LNCaP clone FGC (cell line): ENCODE results near the gene CYFIP1.

Experiments used
- DNase-seq: peaks from one replicate; pipeline ENCODE4 v3.0.0-alpha.2; 2011; ENCODE audit warnings: low read depth
- H3K4me3 ChIP-seq: 2 replicates; pipeline ENCODE4 v1.5.1; 2011; ENCODE audit warnings: mild to moderate bottlenecking, low read depth, low read length, control low read depth
- TF ChIP-seq, protein P1 (sequence below): IDR thresholded peaks from 2 replicates; pipeline ENCODE4 v1.5.1; 2012; ENCODE audit warnings: mild to moderate bottlenecking; ENCODE audit not compliant: control insufficient read depth, insufficient read depth; ENCODE audit errors: extremely low read depth

The CYFIP1 gene

DNA sequence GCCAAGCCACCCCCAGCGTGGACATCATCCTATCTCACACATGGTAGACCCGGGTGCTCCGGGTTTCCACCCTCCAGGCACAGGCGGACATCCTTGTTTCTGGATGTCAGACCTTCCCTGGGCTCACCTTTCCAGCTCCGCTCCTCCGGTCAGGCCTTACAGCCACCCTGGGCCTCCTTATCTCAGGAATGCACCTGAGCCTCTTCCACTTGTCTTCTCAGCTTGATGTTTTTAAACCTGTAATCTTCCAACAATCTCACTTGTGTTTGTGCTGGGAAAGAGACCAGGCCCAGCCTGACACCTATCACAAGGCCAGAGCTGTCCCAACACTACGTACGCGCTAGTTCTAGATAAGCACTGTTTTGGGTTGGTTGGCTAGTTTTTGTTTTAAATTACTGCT, 87.8 kb downstream of the CYFIP1 start:
- TF ChIP-seq, protein P1, sequence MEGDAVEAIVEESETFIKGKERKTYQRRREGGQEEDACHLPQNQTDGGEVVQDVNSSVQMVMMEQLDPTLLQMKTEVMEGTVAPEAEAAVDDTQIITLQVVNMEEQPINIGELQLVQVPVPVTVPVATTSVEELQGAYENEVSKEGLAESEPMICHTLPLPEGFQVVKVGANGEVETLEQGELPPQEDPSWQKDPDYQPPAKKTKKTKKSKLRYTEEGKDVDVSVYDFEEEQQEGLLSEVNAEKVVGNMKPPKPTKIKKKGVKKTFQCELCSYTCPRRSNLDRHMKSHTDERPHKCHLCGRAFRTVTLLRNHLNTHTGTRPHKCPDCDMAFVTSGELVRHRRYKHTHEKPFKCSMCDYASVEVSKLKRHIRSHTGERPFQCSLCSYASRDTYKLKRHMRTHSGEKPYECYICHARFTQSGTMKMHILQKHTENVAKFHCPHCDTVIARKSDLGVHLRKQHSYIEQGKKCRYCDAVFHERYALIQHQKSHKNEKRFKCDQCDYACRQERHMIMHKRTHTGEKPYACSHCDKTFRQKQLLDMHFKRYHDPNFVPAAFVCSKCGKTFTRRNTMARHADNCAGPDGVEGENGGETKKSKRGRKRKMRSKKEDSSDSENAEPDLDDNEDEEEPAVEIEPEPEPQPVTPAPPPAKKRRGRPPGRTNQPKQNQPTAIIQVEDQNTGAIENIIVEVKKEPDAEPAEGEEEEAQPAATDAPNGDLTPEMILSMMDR = no peak
- DNase-seq = no peak
- no peak overlapping the region for H3K4me3 ChIP-seq

DNA sequence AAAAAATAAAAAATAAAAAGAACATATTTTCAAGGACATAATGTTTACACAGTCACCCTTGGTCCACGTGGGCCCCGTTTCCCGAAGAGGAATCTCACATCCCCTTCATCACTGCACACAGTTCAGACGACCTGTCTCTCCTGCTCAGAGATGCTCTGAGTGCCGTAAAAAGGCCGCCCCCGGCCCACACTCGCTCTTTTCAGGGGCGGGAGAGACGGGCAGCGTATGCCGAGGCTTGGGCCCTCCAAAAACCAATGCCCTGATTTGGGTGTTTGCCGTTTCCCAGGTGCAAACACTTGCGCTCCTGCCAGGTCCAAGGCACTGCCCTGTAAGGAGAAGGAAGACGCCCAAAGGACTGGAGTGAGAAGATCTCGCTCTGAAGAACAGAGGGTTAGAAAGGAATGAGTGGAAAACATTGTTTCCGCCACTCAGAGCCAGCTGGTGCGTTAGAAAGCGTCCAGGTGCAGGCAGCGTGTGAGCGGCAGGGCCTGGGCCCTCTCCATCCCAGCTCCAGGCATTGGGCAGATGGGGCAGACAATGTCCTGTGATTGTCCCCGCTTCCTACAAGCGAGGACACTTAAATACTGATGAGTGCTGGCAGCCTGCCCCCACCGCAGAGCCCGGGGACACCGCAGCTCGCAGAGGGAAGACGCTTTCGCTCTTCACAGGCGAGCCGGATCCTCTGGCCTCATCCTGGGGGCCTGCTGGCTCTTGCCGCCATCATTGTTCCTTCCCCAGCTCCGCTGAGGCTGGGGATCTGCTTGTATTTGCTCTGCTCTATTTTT, 88.5 kb downstream of the CYFIP1 start:
- no peak for DNase-seq
- TF ChIP-seq, protein P1 = no peak
- H3K4me3 ChIP-seq = no peak overlapping the region

DNA sequence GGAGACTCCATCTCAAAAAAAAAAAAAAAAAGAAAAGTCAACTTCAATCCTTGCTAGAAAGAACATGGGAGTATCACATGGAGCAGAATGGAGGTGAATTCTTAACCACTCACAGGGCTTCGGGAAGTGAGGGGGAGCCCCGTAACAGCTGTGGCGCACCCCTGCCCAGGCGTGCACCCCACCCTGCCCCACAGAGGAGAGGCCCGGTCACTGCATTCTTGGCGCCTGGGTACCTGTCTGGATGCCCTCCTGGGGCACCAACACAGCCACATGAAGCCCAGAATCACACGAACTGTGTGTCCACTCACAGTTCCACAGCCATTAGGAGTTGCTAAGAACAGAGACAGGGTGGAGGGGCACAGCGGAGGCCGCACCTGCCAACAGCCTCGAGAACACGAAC, 89.9 kb downstream of the CYFIP1 start:
- H3K4me3 ChIP-seq = no peak overlapping the region
- no peak for DNase-seq
- TF ChIP-seq, protein P1 = no peak

DNA sequence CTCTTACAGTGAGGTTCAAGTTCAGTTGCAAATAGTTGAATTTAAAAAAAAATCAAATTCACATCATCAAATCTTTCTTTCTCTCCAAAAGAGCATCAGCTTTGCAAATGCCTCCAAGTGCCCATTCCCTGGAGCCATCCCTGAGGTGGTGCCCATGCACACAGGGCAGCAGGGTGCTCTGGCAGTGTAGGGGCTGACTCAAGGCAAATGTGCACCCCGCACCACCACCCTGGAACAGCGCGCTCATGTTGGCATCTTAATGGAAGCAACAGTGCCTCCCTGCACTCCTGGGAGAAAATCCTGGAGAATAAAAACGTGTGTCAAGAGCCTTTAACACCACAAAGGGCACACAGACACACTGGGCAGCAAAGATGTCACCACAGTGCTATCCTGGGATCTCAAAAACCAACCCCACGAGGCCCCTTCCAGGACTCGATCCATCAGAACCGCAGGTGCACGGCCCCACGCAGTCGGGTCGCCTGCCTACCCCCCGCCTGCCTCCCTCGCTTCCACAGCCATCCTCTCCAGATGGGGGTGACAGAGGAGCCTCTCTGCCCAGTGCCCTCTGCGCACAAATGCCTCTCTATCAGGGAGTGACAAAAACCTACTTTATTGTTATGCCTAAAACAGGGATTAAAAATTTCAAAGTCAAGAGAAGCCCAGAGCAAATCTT, 90.9 kb downstream of the CYFIP1 start:
- TF ChIP-seq, protein P1 = no peak
- no peak for DNase-seq
- H3K4me3 ChIP-seq = no peak overlapping the region

DNA sequence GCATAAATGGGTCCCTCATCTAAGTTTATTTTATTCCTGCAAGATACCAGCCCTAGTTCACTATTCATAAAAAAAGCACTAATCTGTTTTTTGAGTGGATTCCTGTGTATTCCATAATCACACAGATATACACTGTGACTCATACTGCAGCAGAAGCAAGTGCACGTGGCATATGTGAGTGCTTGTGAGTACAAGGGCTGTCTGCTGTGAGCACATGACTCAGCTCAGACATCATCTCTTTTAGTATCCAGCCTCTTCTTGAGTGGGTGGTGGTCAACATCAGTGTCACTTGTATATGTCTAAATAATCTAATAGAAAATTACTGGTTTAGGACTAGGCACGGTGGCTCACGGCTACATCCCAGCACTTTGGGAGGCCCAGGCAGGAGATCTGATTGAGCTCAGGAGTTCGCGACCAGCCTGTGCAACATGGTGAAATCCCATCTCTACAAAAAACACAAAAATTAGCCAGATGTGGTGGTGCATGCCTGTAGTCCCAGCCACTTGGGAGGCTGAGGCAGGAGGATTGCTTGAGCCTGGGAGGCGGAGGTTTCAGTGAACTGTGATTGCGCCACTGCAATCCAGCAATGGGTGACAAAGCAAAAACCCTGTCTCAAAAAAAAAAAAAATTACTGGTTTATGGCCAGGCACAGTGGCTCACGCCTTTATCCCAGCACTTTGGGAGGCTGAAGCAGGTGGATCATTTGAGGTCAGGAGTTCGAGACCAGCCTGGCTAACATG, 91.9 kb downstream of the CYFIP1 start:
- DNase-seq = no peak
- no peak overlapping the region for H3K4me3 ChIP-seq
- TF ChIP-seq, protein P1 = no peak

DNA sequence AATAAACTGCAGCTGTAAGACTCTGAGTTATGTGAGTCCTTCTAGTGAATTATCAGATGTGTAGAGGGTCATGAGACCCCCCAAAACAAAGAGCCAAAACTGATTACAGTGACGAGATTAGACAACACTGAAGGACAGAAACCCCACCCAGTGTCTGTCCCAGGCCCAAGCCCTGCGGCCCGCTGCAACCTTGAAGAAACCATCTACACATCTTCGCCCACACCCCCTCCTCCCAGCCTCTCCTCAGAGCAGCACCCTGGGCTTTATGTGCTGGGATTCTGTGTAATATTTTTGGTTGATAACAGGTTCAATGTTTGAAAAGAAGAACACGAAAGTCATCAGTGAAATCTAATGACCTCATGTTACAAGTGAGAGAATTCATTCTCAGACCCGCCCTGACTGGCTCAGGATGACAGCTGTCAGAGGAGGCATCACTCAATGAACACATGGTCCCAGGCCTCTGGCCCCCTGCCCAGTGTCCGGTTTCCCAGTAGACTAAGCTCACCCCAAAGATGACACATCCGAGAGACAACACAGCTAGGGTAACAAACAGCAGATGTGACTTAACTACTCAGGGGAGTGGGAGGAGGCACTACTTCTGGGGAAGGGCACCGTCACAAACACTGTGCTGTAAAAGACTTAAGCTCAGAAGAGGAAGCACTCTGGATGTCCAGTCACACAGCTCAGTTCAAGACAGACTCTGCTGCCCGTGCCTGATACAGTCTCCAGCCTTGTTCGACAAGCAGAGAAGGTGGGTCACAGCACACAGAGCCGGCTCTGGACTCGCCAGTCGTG, 92.8 kb downstream of the CYFIP1 start:
- DNase-seq = no peak
- TF ChIP-seq, protein P1 = no peak
- no peak overlapping the region for H3K4me3 ChIP-seq
